Nephron progenitor cell (in vitro differentiated cells): ENCODE results near the gene MRPL19.
A peak's percentile ranks its signal among the peaks of the same experiment; 100 is the strongest.
"Not testable (repeated sequence)": the region's sequence is repeated elsewhere in the genome, so short reads cannot be mapped to it uniquely, and the experiment has no call there.

Source experiments
- DNase-seq: peaks from one replicate; pipeline ENCODE4 v3.0.0; 2021
- H3K27ac Mint-ChIP-seq: 2 replicates; pipeline ENCODE4 v1.8.0; 2021; ENCODE audit warnings: mild to moderate bottlenecking, moderate library complexity, mixed read lengths
- H3K27me3 Mint-ChIP-seq: 2 replicates; pipeline ENCODE4 v1.8.0; 2021; ENCODE audit warnings: mild to moderate bottlenecking, low read depth, mixed read lengths; ENCODE audit not compliant: poor library complexity
- H3K36me3 Mint-ChIP-seq: 2 replicates; pipeline ENCODE4 v1.8.0; 2021; ENCODE audit warnings: low read depth, mixed read lengths
- H3K4me1 Mint-ChIP-seq: 2 replicates; pipeline ENCODE4 v1.8.0; 2021; ENCODE audit warnings: mixed read lengths
- H3K4me3 Mint-ChIP-seq: 2 replicates; pipeline ENCODE4 v1.8.0; 2021; ENCODE audit warnings: mild to moderate bottlenecking, moderate library complexity, mixed read lengths
- H3K9me3 Mint-ChIP-seq: 2 replicates; pipeline ENCODE4 v1.8.0; 2021; ENCODE audit warnings: mild to moderate bottlenecking, moderate library complexity, mixed read lengths
- CTCF ChIP-seq: fragments of 200-600 bp; sonication (generic); IDR thresholded peaks from 2 replicates; pipeline ENCODE4 v1.5.0; 2021; ENCODE audit warnings: antibody characterized with exemption

The MRPL19 gene

GRCh38 chr2:75710220-75710576, 63.6 kb downstream of the MRPL19 start:
- H3K4me3 Mint-ChIP-seq = peak overlapping the region; percentile 84
- peaks cover 52% of the 10 kb centered on the region for H3K4me1 Mint-ChIP-seq
- no peak for DNase-seq
- peak overlapping the region; percentile 95 for H3K27ac Mint-ChIP-seq
- peaks cover 33% of the 10 kb centered on the region for H3K36me3 Mint-ChIP-seq
- peaks cover 22% of the 10 kb centered on the region for H3K9me3 Mint-ChIP-seq
- H3K27me3 Mint-ChIP-seq = no peaks in the 10 kb centered on the region
- TF ChIP-seq CTCF = no peak

- peaks cover 30% of the 10 kb centered on the region for H3K36me3 Mint-ChIP-seq
- peak; percentile 32 for TF ChIP-seq CTCF
- peaks cover 54% of the 10 kb centered on the region for H3K4me1 Mint-ChIP-seq
- H3K4me3 Mint-ChIP-seq = peak within 1 kb of the TSS; percentile 84
- peak; percentile 84 for DNase-seq
- peak within 1 kb of the TSS; percentile 97 for H3K27ac Mint-ChIP-seq
- no peaks in the 10 kb centered on the region for H3K27me3 Mint-ChIP-seq
- peaks cover 22% of the 10 kb centered on the region for H3K9me3 Mint-ChIP-seq
These were observed 64.1 kb downstream of the MRPL19 start, which contains the start of gene GCFC2 for GRCh38 chr2:75710577-75711253. Gene GCFC2 (minus strand): TSS chr2:75710915. CDS start chr2:75710855, 60 bp downstream.

GRCh38 chr2:75711590-75711989, 65.0 kb downstream of the MRPL19 start:
- H3K4me3 Mint-ChIP-seq, H3K27ac Mint-ChIP-seq, H3K27me3 Mint-ChIP-seq, DNase-seq: not testable (repeated sequence)
- Mint-ChIP-seq H3K9me3 (peaks cover 22% of the 10 kb centered on the region), H3K4me1 (peaks cover 46% of the 10 kb centered on the region), H3K36me3 (peaks cover 23% of the 10 kb centered on the region)

- Mint-ChIP-seq H3K4me1 (peaks cover 13% of the 10 kb centered on the region), H3K27me3 (no peaks in the 10 kb centered on the region), H3K27ac (no peak overlapping the region), H3K9me3 (peaks cover 32% of the 10 kb centered on the region), H3K36me3 (peaks cover 36% of the 10 kb centered on the region), H3K4me3 (no peak overlapping the region)
- no peak for TF ChIP-seq CTCF
- DNase-seq = no peak
These were observed 69.8 kb downstream of the MRPL19 start for GRCh38 chr2:75716406-75716805.

GRCh38 chr2:75719616-75720015, 73.0 kb downstream of the MRPL19 start:
- Mint-ChIP-seq H3K27ac (no peak overlapping the region), H3K27me3 (peaks cover 2% of the 10 kb centered on the region), H3K4me1 (peaks cover 9% of the 10 kb centered on the region), H3K36me3 (peaks cover 18% of the 10 kb centered on the region), H3K9me3 (peaks cover 22% of the 10 kb centered on the region), H3K4me3 (no peak overlapping the region)
- TF ChIP-seq CTCF = no peak
- no peak for DNase-seq

- no peak for DNase-seq
- Mint-ChIP-seq H3K4me1 (peaks cover under 1% of the 10 kb centered on the region), H3K27me3 (peaks cover 2% of the 10 kb centered on the region), H3K4me3 (no peak overlapping the region), H3K27ac (no peak overlapping the region), H3K36me3 (peaks cover 18% of the 10 kb centered on the region), H3K9me3 (peaks cover 22% of the 10 kb centered on the region)
- TF ChIP-seq CTCF = no peak
These were observed 73.9 kb downstream of the MRPL19 start for GRCh38 chr2:75720525-75720924.
